ENCODE data around the gene TFEB. TPM values are rescaled to one million over a fixed set of nuclear protein-coding genes. Genes with fewer than 3 reads are reported as not detected.

Gene TFEB
- total and polyA plus RNA-seq, 4 donors, result 1.1 to 6.2 (median 3.8) TPM

GRCh38 chr6:41638002-41638934, 97.1 kb downstream of the TFEB start, which contains the start of gene MDFI (continued):
- no peak for TF ChIP-seq ATF3 (IDR thresholded peaks at IDR 0.05)

GRCh38 chr6:41637194-41638001, 98.0 kb downstream of the TFEB start:
- no peak overlapping the region for H3K9ac ChIP-seq (ENCODE audit: low read depth in 1 of 2, low read length in 2 of 2)
- WGBS, result 8% methylated on average over 54 of the region's 54 CpGs
- TF ChIP-seq FOXA1 (IDR thresholded peaks at IDR 0.05), result no peak
- TF ChIP-seq ZBTB33 (IDR thresholded peaks at IDR 0.05), result no peak
- TF ChIP-seq HNF4G (IDR thresholded peaks at IDR 0.05), result no peak
- TF ChIP-seq RAD21 (IDR thresholded peaks at IDR 0.05), result no peak
- no peak for TF ChIP-seq SP1 (IDR thresholded peaks at IDR 0.05)
- no peak for TF ChIP-seq CTCF (IDR thresholded peaks at IDR 0.05; ENCODE audit: low read depth, low read length, missing input control)
- no peak for TF ChIP-seq FOXA2 (IDR thresholded peaks at IDR 0.05)
- no peak for TF ChIP-seq NR2F2 (IDR thresholded peaks at IDR 0.05)
- H3K4me1 ChIP-seq (ENCODE audit: control insufficient read depth in 4 of 4, insufficient read depth in 4 of 4, low read length in 3 of 4), result peaks cover 0 to 23% (median 13%) of the 10 kb centered on the region in 4 donors
- H3K9me3 ChIP-seq (ENCODE audit: control insufficient read depth in 4 of 4, low read length in 3 of 4), result no peaks in the 10 kb centered on the region
- no peak for DNase-seq (ENCODE audit: low spot score)
- H3K4me3 ChIP-seq (ENCODE audit: low read depth in 1 of 3, low read length in 3 of 3), result peak overlapping the region in 1 of 3 donors; percentile 36
- H3K27me3 ChIP-seq (ENCODE audit: control insufficient read depth in 4 of 4, insufficient read depth in 4 of 4, low read length in 3 of 4), result peaks cover 0 to 13% (median 3%) of the 10 kb centered on the region in 4 donors
- no peaks in the 10 kb centered on the region for H3K36me3 ChIP-seq (ENCODE audit: control insufficient read depth in 4 of 4, insufficient read depth in 3 of 4, low read depth in 1 of 4, low read length in 3 of 4)
- H3K27ac ChIP-seq (ENCODE audit: low read depth in 1 of 2, low read length in 2 of 2), result no peak overlapping the region

GRCh38 chr6:41636833-41637193, 98.6 kb downstream of the TFEB start:
- WGBS, result 19% methylated on average over 31 of the region's 31 CpGs
- Histone ChIP-seq H3K27me3 (ENCODE audit: control insufficient read depth in 4 of 4, insufficient read depth in 4 of 4, low read length in 3 of 4) (peaks cover 0 to 13% (median 3%) of the 10 kb centered on the region in 4 donors), H3K4me3 (ENCODE audit: low read depth in 1 of 3, low read length in 3 of 3) (no peak overlapping the region)

More at GRCh38 chr6:41636833-41637193, 98.6 kb downstream of the TFEB start:
- Histone ChIP-seq H3K4me1 (ENCODE audit: control insufficient read depth in 4 of 4, insufficient read depth in 4 of 4, low read length in 3 of 4) (peaks cover 0 to 23% (median 13%) of the 10 kb centered on the region in 4 donors), H3K27ac (ENCODE audit: low read depth in 1 of 2, low read length in 2 of 2) (no peak overlapping the region), H3K9ac (ENCODE audit: low read depth in 1 of 2, low read length in 2 of 2) (no peak overlapping the region), H3K9me3 (ENCODE audit: control insufficient read depth in 4 of 4, low read length in 3 of 4) (no peaks in the 10 kb centered on the region), H3K36me3 (ENCODE audit: control insufficient read depth in 4 of 4, insufficient read depth in 3 of 4, low read depth in 1 of 4, low read length in 3 of 4) (no peaks in the 10 kb centered on the region)
- DNase-seq (ENCODE audit: low spot score), result no peak
- TF ChIP-seq TAF1 (conservative IDR thresholded peaks at IDR 0.05), result no peak
- no peak for TF ChIP-seq YY1 (IDR thresholded peaks at IDR 0.05)
- TF ChIP-seq JUND (IDR thresholded peaks at IDR 0.05), result no peak
- TF ChIP-seq MAX (IDR thresholded peaks at IDR 0.05), result no peak
- no peak for TF ChIP-seq HNF4A (conservative IDR thresholded peaks at IDR 0.05)
- no peak for TF ChIP-seq GABPA (IDR thresholded peaks at IDR 0.05 in 1 of 2, conservative IDR thresholded peaks at IDR 0.05 in 1 of 2)
- TF ChIP-seq ZBTB33 (IDR thresholded peaks at IDR 0.05), result no peak
- TF ChIP-seq FOXA2 (IDR thresholded peaks at IDR 0.05), result no peak
- TF ChIP-seq REST (IDR thresholded peaks at IDR 0.05), result no peak
- TF ChIP-seq FOXA1 (IDR thresholded peaks at IDR 0.05), result no peak
- no peak for TF ChIP-seq SP1 (IDR thresholded peaks at IDR 0.05)
- no peak for TF ChIP-seq ATF3 (IDR thresholded peaks at IDR 0.05)

Data from liver (tissue), 9 donors.